ENCODE data around the gene B2M. TPM values are rescaled to one million over a fixed set of nuclear protein-coding genes. Genes with fewer than 3 reads are reported as not detected.
"Not testable (repeated sequence)": the region's sequence is repeated elsewhere in the genome, so short reads cannot be mapped to it uniquely, and the experiment has no call there.

The B2M gene
- total RNA-seq, 1 donor from 2014 or later, result 1,011 TPM

DNA sequence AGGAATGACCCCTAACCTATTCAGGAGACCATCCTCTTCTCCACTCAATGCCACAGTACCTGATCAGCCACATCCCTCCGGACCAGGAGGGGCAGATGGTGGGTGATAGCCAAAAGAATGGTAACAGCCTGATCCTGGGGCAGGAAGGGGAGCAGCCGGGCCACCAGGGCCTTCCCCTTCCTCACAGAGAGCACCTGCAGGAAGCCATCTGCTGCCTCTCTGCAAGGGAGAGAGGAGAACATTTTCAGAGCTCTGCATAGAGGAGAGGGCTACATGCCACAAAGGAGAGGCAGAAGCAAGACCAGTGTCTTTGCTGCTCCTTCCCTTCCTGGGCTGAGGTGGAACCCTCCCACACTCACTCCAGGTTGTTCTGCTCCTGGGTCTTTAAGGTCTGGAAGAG, 42.4 kb upstream of the B2M start:
- DNase-seq (ENCODE audit: low read depth), result no peak
- TF ChIP-seq, protein P1, sequence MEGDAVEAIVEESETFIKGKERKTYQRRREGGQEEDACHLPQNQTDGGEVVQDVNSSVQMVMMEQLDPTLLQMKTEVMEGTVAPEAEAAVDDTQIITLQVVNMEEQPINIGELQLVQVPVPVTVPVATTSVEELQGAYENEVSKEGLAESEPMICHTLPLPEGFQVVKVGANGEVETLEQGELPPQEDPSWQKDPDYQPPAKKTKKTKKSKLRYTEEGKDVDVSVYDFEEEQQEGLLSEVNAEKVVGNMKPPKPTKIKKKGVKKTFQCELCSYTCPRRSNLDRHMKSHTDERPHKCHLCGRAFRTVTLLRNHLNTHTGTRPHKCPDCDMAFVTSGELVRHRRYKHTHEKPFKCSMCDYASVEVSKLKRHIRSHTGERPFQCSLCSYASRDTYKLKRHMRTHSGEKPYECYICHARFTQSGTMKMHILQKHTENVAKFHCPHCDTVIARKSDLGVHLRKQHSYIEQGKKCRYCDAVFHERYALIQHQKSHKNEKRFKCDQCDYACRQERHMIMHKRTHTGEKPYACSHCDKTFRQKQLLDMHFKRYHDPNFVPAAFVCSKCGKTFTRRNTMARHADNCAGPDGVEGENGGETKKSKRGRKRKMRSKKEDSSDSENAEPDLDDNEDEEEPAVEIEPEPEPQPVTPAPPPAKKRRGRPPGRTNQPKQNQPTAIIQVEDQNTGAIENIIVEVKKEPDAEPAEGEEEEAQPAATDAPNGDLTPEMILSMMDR (conservative IDR thresholded peaks at IDR 0.05; ENCODE audit: low read depth, low read length), result no peak
- no peak overlapping the region for H3K4me3 ChIP-seq (ENCODE audit: low read depth, low read length)

DNA sequence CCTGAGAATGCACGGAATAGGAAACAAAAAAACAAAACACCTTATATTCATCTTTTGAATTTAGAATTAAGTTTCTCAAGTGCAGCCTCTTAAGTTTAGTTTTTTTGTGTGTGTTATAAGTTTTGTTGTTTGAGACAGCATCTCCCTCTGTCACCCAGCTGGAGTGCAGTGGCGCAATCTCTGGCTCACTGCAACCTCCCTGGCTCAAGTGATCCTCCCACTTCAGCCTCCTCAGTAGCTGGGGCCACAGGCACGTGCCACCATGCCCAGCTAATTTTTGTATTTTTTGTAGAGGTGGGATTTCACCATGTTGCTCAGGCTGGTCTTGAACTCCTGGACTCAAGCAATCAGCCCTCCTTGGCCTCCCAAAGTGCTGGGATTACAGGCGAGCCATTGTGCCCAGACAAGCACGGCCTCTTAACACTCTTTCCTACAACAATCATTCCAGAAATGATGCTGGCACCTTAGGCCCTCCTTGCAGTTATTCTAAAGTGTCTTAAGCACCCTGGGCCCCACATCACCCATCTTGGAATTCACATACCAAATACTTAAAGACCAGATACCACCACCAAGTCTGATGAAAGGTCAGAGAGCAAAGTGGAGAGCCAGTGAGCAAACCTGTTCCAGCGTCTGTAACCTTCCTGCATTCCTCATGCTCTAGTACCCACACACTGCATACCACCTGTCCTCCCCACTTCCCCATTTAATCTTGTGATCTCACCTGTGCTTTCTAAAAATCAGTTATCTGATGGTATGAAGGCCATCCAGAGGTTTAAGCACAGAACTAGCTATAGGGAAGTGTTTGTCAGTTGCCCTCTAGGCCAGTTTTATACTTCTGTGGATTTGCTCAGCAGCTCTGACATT, 41.0 kb upstream of the B2M start:
- no peak overlapping the region for H3K4me3 ChIP-seq (ENCODE audit: low read depth, low read length)
- TF ChIP-seq, protein P1 (conservative IDR thresholded peaks at IDR 0.05; ENCODE audit: low read depth, low read length), result no peak
- DNase-seq (ENCODE audit: low read depth), result no peak

DNA sequence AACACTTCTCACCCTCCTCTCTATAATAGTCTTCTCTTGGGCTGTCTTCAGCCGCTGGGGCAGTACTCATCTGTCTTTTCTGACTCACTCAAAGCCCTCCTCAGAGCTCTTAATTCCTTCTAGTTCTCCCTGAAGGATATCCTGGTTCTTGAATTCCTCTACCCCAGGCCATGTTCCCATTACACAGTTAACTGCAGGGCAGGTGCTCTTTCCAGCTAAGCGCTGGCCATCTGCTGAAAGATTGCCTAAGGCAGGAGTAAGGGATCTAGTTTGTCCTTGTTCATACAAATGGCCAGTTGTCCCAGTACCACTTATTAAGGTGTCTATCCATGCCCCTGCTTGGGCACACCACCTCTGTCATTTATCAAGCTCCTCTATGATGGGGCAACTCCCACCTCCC, 37.7 kb upstream of the B2M start:
- TF ChIP-seq, protein P1 (conservative IDR thresholded peaks at IDR 0.05; ENCODE audit: low read depth, low read length), result no peak
- DNase-seq (ENCODE audit: low read depth), result no peak
- no peak overlapping the region for H3K4me3 ChIP-seq (ENCODE audit: low read depth, low read length)

DNA sequence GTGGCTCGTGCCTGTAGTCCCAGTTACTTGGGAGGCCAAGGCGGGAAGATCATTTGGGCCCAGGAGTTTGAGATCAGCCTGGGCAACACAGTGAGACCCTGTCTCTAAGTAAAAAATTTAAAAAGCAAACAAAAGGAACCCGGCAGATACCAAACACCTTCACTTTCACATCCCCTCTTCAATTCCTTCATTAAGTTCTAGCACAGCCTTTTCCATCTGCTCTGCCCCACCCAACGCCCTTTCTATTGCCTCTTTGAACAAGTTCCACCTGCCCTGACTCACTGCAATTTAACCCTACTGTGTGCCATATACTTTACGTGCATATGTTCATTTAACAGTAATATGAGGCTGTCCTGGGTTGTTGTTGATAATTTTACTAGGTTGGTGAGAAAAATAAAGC, 35.4 kb upstream of the B2M start:
- no peak for DNase-seq (ENCODE audit: low read depth)
- no peak overlapping the region for H3K4me3 ChIP-seq (ENCODE audit: low read depth, low read length)
- TF ChIP-seq, protein P1 (conservative IDR thresholded peaks at IDR 0.05; ENCODE audit: low read depth, low read length), result no peak

DNA sequence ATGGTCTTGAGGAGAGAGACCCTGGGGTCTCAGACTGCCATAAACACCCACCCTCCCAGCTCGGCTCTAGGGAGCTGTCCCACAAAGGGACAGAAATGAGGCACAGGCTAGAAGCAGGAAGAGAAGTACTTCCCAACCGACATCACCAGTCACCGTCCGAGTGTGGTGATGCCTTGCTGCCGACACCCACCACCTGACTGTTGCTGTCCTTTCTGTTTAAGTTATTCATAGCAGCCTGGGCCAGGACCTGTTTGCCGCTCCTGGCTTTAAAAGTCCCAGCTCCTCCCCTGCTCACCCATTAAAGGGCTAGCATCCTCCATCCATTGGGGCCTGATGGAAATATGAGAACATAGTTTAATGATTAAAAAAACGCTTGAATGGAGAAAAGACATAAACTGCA, 34.6 kb upstream of the B2M start:
- no peak overlapping the region for H3K4me3 ChIP-seq (ENCODE audit: low read depth, low read length)
- TF ChIP-seq, protein P1 (conservative IDR thresholded peaks at IDR 0.05; ENCODE audit: low read depth, low read length), result no peak
- no peak for DNase-seq (ENCODE audit: low read depth)

DNA sequence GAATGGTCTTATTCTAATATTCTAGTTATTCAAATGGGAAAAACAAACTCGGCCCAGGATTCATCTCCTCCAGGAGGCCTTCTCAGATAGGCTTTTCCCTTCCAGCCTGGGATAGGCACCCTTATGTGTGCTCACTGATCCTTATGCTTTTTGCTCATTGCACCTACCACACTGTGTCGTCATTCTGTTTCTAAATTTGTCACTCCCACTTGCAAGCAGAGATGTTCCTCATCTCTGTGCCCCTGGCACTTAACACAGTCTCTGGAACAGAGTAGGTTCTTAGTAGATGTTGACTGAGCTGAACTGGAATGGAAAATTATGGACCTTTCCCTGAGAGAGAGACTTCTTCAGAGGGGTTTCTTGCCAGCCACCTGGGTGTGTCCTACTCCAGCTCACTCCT, 29.1 kb upstream of the B2M start:
- H3K4me3 ChIP-seq (ENCODE audit: low read depth, low read length), result no peak overlapping the region
- TF ChIP-seq, protein P1 (conservative IDR thresholded peaks at IDR 0.05; ENCODE audit: low read depth, low read length), result no peak
- no peak for DNase-seq (ENCODE audit: low read depth)

DNA sequence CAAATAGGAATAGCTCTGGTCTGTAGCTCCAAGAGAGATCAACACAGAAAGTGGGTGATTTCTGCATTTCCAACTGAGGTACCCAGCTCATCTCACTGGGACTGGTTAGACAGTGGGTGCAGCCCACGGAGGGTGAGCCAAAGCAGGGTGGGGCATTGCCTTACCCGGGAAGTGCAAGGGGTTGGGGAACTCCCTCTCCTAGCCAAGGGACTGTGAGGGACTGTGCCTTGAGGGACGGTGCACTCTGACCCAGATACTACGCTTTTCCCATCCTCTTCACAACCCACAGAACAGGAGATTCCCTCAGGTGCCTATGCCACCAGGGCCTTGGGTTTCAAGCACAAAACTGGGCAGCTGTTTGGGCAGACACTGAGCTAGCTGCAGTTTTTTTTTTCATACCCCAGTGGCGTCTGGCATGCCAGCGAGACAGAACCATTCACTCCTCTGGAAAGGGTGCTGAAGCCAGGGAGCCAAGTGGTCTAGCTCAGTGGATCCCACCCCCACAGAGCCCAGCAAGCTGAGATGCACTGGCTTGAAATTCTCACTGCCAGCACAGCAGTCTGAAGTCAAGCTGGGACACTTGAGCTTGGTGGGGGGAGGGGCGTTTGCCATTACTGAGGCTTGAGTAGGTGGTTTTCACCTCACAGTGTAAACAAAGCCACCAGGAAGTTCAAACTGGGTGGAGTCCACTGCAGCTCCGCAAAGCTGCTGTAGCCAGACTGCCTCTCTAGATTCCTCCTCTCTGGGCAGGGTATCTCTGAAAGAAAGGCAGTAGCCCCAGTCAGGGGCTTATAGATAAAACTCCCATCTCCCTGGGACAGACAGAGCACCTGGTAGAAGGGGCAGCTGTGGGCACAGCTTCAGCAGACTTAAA, 28.3 kb upstream of the B2M start:
- not testable (repeated sequence) for DNase-seq (ENCODE audit: low read depth); H3K4me3 ChIP-seq (ENCODE audit: low read depth, low read length)

DNA sequence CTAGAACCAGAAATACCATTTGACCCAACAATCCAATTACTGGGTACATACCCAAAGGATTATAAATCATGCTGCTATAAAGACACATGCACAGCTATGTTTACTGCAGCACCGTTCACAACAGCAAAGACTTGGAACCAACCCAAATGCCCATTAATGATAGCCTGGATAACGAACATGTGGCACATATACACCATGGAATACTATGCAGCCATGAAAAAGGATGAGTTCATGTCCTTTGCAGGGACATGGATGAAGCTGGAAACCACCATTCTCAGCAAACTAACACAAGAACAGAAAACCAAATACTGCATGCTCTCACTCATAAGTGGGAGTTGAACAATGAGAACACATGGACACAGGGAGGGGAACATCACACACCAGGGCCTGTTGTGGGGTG, 22.0 kb upstream of the B2M start:
- H3K4me3 ChIP-seq (ENCODE audit: low read depth, low read length); DNase-seq (ENCODE audit: low read depth): not testable (repeated sequence)

DNA sequence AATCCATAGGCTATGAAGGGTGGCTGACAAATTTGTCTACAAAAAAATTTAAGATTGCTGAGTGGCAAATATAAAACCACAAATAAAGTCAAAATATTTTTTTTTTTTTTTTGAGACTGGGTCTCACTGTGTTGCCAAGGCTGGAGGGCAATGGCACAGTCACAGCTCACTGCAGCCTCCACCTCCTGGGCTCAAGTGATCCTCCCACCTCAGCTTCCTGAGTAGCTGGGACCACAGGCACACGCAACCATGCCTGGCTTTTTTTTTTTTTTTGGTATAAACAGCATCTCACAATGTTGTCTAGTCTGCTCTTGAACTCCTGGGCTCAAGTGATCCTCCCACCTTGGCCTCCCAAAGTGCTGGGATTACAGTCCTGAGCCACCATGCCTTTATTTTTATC, 21.1 kb upstream of the B2M start:
- H3K4me3 ChIP-seq (ENCODE audit: low read depth, low read length); DNase-seq (ENCODE audit: low read depth): not testable (repeated sequence)

Data from epithelial cell of proximal tubule (primary cell).